Measurements from ENCODE around the gene GRAPL.
"Not testable (repeated sequence)": the region's sequence is repeated elsewhere in the genome, so short reads cannot be mapped to it uniquely, and the experiment has no call there.

GRAPL gene

DNA sequence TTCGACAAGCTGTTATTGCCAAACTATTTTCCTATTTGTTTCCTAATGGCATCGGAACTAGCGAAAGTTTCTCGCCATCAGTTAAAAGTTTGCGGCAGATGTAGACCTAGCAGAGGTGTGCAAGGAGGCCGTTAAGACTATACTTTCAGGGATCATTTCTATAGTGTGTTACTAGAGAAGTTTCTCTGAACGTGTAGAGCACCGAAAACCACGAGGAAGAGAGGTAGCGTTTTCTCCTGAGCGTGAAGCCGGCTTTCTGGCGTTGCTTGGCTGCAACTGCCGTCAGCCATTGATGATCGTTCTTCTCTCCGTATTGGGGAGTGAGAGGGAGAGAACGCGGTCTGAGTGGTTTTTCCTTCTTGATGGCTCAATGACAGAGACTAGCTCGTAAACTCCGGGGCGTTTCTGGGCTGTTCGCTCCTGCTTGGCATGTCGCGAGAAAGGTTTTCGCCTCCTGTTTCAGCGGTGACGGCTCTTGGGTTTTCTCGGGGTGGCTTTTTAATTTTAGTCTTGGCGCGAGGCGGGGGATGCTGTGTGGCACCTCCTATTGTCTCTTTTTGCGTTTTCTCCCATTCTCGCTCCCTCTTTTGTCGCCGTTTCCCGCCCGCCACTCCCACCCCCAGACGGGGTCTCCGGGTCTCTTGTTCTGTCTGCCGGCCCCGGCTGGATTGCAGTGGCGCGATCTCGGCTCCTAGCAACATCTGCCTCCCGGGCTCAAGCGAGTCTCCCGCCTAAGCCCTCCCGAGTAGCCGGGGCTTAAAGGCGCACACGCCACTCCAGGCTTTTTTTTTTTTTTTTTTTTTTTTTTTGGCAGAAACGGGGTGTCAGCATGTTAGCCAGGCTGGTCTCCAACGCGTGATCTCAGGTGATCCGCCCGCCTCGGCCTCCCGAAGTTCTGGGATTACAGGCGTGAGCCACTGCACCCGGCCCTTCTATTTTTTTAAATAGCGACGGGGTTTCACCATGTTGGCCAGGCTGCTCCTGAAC lies 60.8 kb downstream of the GRAPL start:
- not testable (repeated sequence) for H3K4me1 ChIP-seq (ENCODE audit: control insufficient read depth, insufficient read depth, low read depth, low read length); H2BK15ac ChIP-seq (ENCODE audit: low read depth, poor library complexity, severe bottlenecking); H2AK5ac ChIP-seq (ENCODE audit: low read length, severe bottlenecking); H3K79me1 ChIP-seq (replicated peaks; ENCODE audit: low read length, poor library complexity, severe bottlenecking); H4K8ac ChIP-seq (ENCODE audit: low read length); H3K9me3 ChIP-seq (ENCODE audit: control insufficient read depth, low read length); H3K27ac ChIP-seq (ENCODE audit: low read length, poor library complexity, severe bottlenecking); H3K18ac ChIP-seq (ENCODE audit: low read depth in 1 of 2, low read length in 2 of 2); H2BK12ac ChIP-seq (ENCODE audit: low read length in 2 of 2); H3K27me3 ChIP-seq (ENCODE audit: control insufficient read depth in 1 of 2, insufficient read depth in 1 of 2, low read length in 2 of 2); H4K91ac ChIP-seq (ENCODE audit: low read length); H3K4me3 ChIP-seq (ENCODE audit: insufficient read depth in 1 of 2, low read depth in 1 of 2, low read length in 2 of 2); H2AFZ ChIP-seq (ENCODE audit: low read depth, low read length); H2BK5ac ChIP-seq (ENCODE audit: low read depth, low read length, poor library complexity, severe bottlenecking); H3K14ac ChIP-seq (ENCODE audit: low read length in 2 of 2); H3K4me2 ChIP-seq (ENCODE audit: low read length, poor library complexity, severe bottlenecking); H2BK120ac ChIP-seq (ENCODE audit: low read depth, low read length); H3K4ac ChIP-seq (ENCODE audit: low read depth in 1 of 2, low read length in 2 of 2); H3K9ac ChIP-seq (ENCODE audit: low read length); H3K36me3 ChIP-seq (ENCODE audit: control insufficient read depth in 1 of 2, insufficient read depth in 2 of 2, low read depth in 1 of 2, low read length in 2 of 2); H3K23ac ChIP-seq (ENCODE audit: low read length in 2 of 2); DNase-seq
- no CpG with 5 or more reads among the region's 62 CpGs for WGBS

DNA sequence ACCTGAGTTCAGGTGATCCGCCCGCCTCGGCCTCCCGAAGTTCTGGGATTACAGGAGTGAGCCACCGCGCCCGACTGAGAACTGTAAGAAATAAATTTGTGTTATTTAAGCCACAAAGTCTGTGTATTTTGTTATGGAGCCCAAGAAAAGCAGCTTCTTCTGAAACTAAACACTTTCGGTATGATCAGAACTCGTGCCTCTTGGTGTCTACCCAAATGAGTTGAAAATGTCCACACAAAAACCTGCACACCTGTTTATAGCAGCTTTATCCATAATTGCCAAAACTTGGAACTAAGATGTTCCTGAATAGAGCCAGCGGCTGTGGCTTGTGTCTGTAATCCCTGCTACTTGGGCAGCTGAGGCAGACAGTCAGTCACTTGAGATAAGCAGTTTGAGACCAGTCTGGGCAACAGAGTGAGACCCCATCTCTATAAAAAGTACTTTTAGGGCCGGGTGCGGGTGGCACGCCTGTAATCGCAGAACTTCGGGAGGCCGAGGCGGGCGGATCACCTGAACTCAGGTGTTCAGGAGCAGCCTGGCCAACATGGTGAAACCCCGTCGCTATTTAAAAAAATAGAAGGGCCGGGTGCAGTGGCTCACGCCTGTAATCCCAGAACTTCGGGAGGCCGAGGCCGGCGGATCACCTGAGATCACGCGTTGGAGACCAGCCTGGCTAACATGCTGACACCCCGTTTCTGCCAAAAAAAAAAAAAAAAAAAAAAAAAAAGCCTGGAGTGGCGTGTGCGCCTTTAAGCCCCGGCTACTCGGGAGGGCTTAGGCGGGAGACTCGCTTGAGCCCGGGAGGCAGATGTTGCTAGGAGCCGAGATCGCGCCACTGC lies 61.7 kb downstream of the GRAPL start:
- H3K4me1 ChIP-seq (ENCODE audit: control insufficient read depth, insufficient read depth, low read depth, low read length); H3K4me2 ChIP-seq (ENCODE audit: low read length, poor library complexity, severe bottlenecking); H2BK12ac ChIP-seq (ENCODE audit: low read length in 2 of 2); H2AK5ac ChIP-seq (ENCODE audit: low read length, severe bottlenecking); H4K8ac ChIP-seq (ENCODE audit: low read length); H3K79me1 ChIP-seq (replicated peaks; ENCODE audit: low read length, poor library complexity, severe bottlenecking); DNase-seq; H4K91ac ChIP-seq (ENCODE audit: low read length); H2AFZ ChIP-seq (ENCODE audit: low read depth, low read length); H3K27ac ChIP-seq (ENCODE audit: low read length, poor library complexity, severe bottlenecking); H2BK5ac ChIP-seq (ENCODE audit: low read depth, low read length, poor library complexity, severe bottlenecking); H2BK120ac ChIP-seq (ENCODE audit: low read depth, low read length); H3K4me3 ChIP-seq (ENCODE audit: insufficient read depth in 1 of 2, low read depth in 1 of 2, low read length in 2 of 2); H3K23ac ChIP-seq (ENCODE audit: low read length in 2 of 2); H3K36me3 ChIP-seq (ENCODE audit: control insufficient read depth in 1 of 2, insufficient read depth in 2 of 2, low read depth in 1 of 2, low read length in 2 of 2); H2BK15ac ChIP-seq (ENCODE audit: low read depth, poor library complexity, severe bottlenecking); H3K9me3 ChIP-seq (ENCODE audit: control insufficient read depth, low read length); H3K27me3 ChIP-seq (ENCODE audit: control insufficient read depth in 1 of 2, insufficient read depth in 1 of 2, low read length in 2 of 2); H3K18ac ChIP-seq (ENCODE audit: low read depth in 1 of 2, low read length in 2 of 2); H3K14ac ChIP-seq (ENCODE audit: low read length in 2 of 2); H3K4ac ChIP-seq (ENCODE audit: low read depth in 1 of 2, low read length in 2 of 2); H3K9ac ChIP-seq (ENCODE audit: low read length): not testable (repeated sequence)
- WGBS: no CpG with 5 or more reads among the region's 39 CpGs

DNA sequence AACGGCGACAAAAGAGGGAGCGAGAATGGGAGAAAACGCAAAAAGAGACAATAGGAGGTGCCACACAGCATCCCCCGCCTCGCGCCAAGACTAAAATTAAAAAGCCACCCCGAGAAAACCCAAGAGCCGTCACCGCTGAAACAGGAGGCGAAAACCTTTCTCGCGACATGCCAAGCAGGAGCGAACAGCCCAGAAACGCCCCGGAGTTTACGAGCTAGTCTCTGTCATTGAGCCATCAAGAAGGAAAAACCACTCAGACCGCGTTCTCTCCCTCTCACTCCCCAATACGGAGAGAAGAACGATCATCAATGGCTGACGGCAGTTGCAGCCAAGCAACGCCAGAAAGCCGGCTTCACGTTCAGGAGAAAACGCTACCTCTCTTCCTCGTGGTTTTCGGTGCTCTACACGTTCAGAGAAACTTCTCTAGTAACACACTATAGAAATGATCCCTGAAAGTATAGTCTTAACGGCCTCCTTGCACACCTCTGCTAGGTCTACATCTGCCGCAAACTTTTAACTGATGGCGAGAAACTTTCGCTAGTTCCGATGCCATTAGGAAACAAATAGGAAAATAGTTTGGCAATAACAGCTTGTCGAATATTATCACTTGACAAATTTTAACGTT lies 62.5 kb downstream of the GRAPL start:
- not testable (repeated sequence) for DNase-seq

More for the DNA sequence above, 62.5 kb downstream of the GRAPL start:
- not testable (repeated sequence) for H3K9me3 ChIP-seq (ENCODE audit: control insufficient read depth, low read length); H3K4me2 ChIP-seq (ENCODE audit: low read length, poor library complexity, severe bottlenecking); H2BK5ac ChIP-seq (ENCODE audit: low read depth, low read length, poor library complexity, severe bottlenecking); H3K4ac ChIP-seq (ENCODE audit: low read depth in 1 of 2, low read length in 2 of 2); H2BK120ac ChIP-seq (ENCODE audit: low read depth, low read length); H2AK5ac ChIP-seq (ENCODE audit: low read length, severe bottlenecking); H4K8ac ChIP-seq (ENCODE audit: low read length); H2BK15ac ChIP-seq (ENCODE audit: low read depth, poor library complexity, severe bottlenecking); H3K4me1 ChIP-seq (ENCODE audit: control insufficient read depth, insufficient read depth, low read depth, low read length); H3K14ac ChIP-seq (ENCODE audit: low read length in 2 of 2); H3K9ac ChIP-seq (ENCODE audit: low read length); H3K4me3 ChIP-seq (ENCODE audit: insufficient read depth in 1 of 2, low read depth in 1 of 2, low read length in 2 of 2); H3K27ac ChIP-seq (ENCODE audit: low read length, poor library complexity, severe bottlenecking); H4K91ac ChIP-seq (ENCODE audit: low read length); H3K27me3 ChIP-seq (ENCODE audit: control insufficient read depth in 1 of 2, insufficient read depth in 1 of 2, low read length in 2 of 2); H2AFZ ChIP-seq (ENCODE audit: low read depth, low read length); H2BK12ac ChIP-seq (ENCODE audit: low read length in 2 of 2); H3K79me1 ChIP-seq (replicated peaks; ENCODE audit: low read length, poor library complexity, severe bottlenecking); H3K18ac ChIP-seq (ENCODE audit: low read depth in 1 of 2, low read length in 2 of 2); H3K36me3 ChIP-seq (ENCODE audit: control insufficient read depth in 1 of 2, insufficient read depth in 2 of 2, low read depth in 1 of 2, low read length in 2 of 2); H3K23ac ChIP-seq (ENCODE audit: low read length in 2 of 2)
- WGBS: no CpG with 5 or more reads among the region's 36 CpGs

Data from mesenchymal stem cell (in vitro differentiated cells and primary cell).